ENCODE data around the gene COLEC11. TPM values are rescaled to one million over a fixed set of nuclear protein-coding genes. Genes with fewer than 3 reads are reported as not detected.

The COLEC11 gene
- total RNA-seq, 1 donor from 2014 or later, result not detected

DNA sequence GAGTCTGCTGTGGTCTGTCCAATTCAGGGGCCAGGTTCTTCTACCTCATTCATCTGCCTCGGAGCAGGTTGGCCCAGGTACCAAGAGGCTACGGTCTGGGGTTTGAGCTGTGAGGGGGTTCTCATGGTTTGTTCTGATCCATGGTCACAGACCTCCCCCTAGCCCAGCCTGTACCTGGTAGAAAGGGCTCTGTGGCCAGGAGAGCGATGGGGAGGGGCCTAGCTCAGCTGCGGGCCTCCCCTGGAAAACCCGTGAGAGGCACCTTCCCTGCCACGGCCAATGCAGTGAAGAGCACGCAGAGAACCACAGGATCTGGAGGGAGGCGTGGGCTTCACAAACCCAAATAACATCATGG is 43.5 kb downstream of the COLEC11 start:
- Mint-ChIP-seq H3K27me3 (ENCODE audit: unreplicated experiment) (no peaks in the 10 kb centered on the region), H3K36me3 (ENCODE audit: unreplicated experiment) (no peaks in the 10 kb centered on the region), H3K27ac (ENCODE audit: unreplicated experiment) (no peak overlapping the region), H3K4me1 (ENCODE audit: unreplicated experiment) (no peaks in the 10 kb centered on the region), H3K4me3 (ENCODE audit: unreplicated experiment) (no peak overlapping the region), H3K9me3 (ENCODE audit: unreplicated experiment) (no peaks in the 10 kb centered on the region)
- no peak for DNase-seq (ENCODE audit: extremely low spot score, unreplicated experiment)
- TF ChIP-seq, protein P1, sequence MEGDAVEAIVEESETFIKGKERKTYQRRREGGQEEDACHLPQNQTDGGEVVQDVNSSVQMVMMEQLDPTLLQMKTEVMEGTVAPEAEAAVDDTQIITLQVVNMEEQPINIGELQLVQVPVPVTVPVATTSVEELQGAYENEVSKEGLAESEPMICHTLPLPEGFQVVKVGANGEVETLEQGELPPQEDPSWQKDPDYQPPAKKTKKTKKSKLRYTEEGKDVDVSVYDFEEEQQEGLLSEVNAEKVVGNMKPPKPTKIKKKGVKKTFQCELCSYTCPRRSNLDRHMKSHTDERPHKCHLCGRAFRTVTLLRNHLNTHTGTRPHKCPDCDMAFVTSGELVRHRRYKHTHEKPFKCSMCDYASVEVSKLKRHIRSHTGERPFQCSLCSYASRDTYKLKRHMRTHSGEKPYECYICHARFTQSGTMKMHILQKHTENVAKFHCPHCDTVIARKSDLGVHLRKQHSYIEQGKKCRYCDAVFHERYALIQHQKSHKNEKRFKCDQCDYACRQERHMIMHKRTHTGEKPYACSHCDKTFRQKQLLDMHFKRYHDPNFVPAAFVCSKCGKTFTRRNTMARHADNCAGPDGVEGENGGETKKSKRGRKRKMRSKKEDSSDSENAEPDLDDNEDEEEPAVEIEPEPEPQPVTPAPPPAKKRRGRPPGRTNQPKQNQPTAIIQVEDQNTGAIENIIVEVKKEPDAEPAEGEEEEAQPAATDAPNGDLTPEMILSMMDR (IDR thresholded peaks at IDR 0.05), result no peak

DNA sequence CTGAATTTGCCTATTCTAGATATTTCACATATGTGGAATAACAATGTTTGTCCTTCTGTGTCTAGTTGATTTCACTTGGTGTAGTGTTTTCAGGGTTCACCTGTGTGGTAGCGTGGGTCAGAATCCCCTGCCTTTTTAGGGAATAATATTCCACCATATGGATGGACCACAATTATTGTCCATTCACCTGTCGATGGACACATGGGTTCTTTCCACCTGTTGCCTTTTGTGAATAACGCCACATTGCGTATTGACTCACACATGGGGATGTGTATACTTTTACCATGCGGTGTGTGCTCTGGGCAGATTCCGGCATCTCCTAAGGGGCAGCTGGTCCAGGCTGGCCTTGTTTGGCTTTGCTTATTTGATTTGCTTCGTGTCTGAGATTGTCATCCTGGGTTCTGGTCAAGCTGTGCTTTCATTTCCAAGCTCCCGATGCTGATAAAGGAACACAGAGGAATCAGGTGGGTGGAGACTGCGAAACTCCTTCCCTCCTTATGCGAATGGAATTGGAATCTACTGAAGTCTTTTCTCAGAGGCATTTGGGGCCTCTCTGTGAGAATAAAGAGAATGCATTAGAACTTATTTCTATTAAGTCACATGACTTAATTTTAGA is 44.2 kb downstream of the COLEC11 start:
- Mint-ChIP-seq H3K36me3 (ENCODE audit: unreplicated experiment) (no peaks in the 10 kb centered on the region), H3K9me3 (ENCODE audit: unreplicated experiment) (no peaks in the 10 kb centered on the region), H3K27me3 (ENCODE audit: unreplicated experiment) (no peaks in the 10 kb centered on the region), H3K4me1 (ENCODE audit: unreplicated experiment) (no peaks in the 10 kb centered on the region), H3K4me3 (ENCODE audit: unreplicated experiment) (no peak overlapping the region), H3K27ac (ENCODE audit: unreplicated experiment) (no peak overlapping the region)
- TF ChIP-seq, protein P1 (IDR thresholded peaks at IDR 0.05), result no peak
- DNase-seq (ENCODE audit: extremely low spot score, unreplicated experiment), result peak; percentile 51

DNA sequence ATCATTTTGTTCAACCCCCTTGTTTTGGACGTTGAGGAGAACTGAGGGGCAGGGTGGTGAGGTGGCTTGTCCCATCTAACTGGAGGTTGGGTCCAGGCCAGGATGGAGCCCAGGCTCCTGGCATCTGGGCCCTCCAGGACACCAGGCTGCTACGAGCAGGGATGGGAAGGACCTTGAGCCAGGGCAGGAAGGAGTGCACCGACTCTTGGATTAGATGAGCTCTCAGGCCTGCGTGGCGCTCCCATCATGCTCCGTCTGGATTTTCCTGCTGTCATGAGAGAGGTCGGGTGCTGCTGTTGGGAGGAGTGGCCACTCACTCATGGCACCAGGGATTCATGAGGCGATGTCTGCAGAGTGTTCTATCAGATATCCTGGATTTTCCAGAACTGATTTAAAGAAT is 44.7 kb downstream of the COLEC11 start:
- Mint-ChIP-seq H3K4me3 (ENCODE audit: unreplicated experiment) (no peak overlapping the region), H3K4me1 (ENCODE audit: unreplicated experiment) (no peaks in the 10 kb centered on the region), H3K27me3 (ENCODE audit: unreplicated experiment) (no peaks in the 10 kb centered on the region), H3K36me3 (ENCODE audit: unreplicated experiment) (no peaks in the 10 kb centered on the region), H3K27ac (ENCODE audit: unreplicated experiment) (no peak overlapping the region), H3K9me3 (ENCODE audit: unreplicated experiment) (no peaks in the 10 kb centered on the region)
- TF ChIP-seq, protein P1 (IDR thresholded peaks at IDR 0.05), result no peak
- DNase-seq (ENCODE audit: extremely low spot score, unreplicated experiment), result peak; percentile 77

DNA sequence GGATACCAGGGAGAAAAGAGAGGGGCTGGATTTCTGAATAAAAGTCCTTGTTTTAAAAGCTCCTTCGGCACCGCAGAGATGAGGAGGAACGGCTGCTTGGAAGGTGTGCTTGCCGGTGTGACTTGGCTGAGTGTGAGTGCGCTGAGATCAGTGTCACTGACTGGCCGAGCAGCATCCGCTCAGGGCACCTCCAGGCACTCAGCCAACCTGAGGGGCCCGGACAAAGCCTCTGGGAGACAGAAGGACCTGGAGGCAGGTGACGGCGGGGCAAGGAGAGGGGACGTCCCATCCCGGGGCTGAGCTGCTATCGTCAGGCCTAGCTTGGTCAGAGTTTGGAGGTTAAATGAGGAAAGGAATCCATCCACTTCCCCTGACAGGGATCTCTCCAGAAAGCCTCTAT is 46.3 kb downstream of the COLEC11 start:
- TF ChIP-seq, protein P1 (IDR thresholded peaks at IDR 0.05), result no peak
- H3K27me3 Mint-ChIP-seq (ENCODE audit: unreplicated experiment), result no peaks in the 10 kb centered on the region
- no peak overlapping the region for H3K27ac Mint-ChIP-seq (ENCODE audit: unreplicated experiment)
- no peaks in the 10 kb centered on the region for H3K4me1 Mint-ChIP-seq (ENCODE audit: unreplicated experiment)
- DNase-seq (ENCODE audit: extremely low spot score, unreplicated experiment), result peak; percentile 78
- no peaks in the 10 kb centered on the region for H3K9me3 Mint-ChIP-seq (ENCODE audit: unreplicated experiment)
- no peak overlapping the region for H3K4me3 Mint-ChIP-seq (ENCODE audit: unreplicated experiment)
- no peaks in the 10 kb centered on the region for H3K36me3 Mint-ChIP-seq (ENCODE audit: unreplicated experiment)

DNA sequence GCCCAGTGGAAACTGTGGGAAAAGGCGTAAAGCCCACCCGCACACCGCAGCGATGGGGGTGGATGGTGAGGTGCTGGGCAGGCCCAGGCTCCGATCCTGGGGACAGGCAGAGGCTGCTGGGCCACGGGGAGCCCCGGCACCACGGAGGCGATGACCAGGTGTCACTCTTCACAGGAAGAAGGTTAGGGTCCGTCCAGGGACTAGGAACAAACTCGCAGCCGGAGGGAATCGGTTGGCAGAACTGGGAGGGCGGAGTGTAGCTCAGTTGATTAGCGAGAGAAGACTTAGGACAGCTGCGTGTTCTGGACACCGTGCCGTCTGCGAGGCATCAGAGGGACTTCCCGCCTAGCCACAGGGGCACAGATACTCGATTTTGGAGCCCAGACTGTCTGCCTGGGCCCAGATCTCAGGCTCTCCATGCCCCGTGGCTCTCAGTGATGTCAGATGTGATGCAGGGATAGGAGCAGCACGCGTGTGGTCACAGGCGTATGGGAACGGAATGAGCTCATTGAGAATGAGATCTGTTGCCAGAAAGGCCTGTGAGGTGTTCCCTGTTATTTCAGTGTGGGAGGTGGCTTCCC is 47.0 kb downstream of the COLEC11 start:
- TF ChIP-seq, protein P1 (IDR thresholded peaks at IDR 0.05), result no peak
- DNase-seq (ENCODE audit: extremely low spot score, unreplicated experiment), result peak; percentile 75
- H3K4me3 Mint-ChIP-seq (ENCODE audit: unreplicated experiment), result no peak overlapping the region
- H3K4me1 Mint-ChIP-seq (ENCODE audit: unreplicated experiment), result no peaks in the 10 kb centered on the region
- no peak overlapping the region for H3K27ac Mint-ChIP-seq (ENCODE audit: unreplicated experiment)
- no peaks in the 10 kb centered on the region for H3K9me3 Mint-ChIP-seq (ENCODE audit: unreplicated experiment)
- H3K36me3 Mint-ChIP-seq (ENCODE audit: unreplicated experiment), result no peaks in the 10 kb centered on the region
- no peaks in the 10 kb centered on the region for H3K27me3 Mint-ChIP-seq (ENCODE audit: unreplicated experiment)

Data from osteocyte (in vitro differentiated cells).